B cell (primary cell): ENCODE measurements around the gene FBXO24. TPM values are rescaled to one million over a fixed set of nuclear protein-coding genes. Genes with fewer than 3 reads are reported as not detected.

Source experiments
- ATAC-seq: fragments of 200-7000 bp; cut with Tn5 transposase; one replicate; pipeline ENCODE4 v1.10.0; 2021; ENCODE audit warnings: low read depth, mild to moderate bottlenecking, moderate number of reproducible peaks, moderate library complexity
- CTCF ChIA-PET: fragments of 350-600 bp; sonication (Branson Sonifier 250); formaldehyde crosslinking; loops from one replicate; lab custom pipeline; 2021; ENCODE audit warnings: antibody characterized with exemption, inconsistent platforms; lab: Charles Lee
- POLR2A ChIA-PET: fragments of 350-600 bp; sonication (Branson Sonifier 250); formaldehyde crosslinking; loops from one replicate; lab custom pipeline; 2021; ENCODE audit warnings: antibody characterized with exemption; lab: Charles Lee
- DNase-seq: peaks from one replicate; pipeline ENCODE4 v3.0.0; 2013
- H2AFZ ChIP-seq: 2 replicates; pipeline ENCODE4 v1.6.1; 2012; ENCODE audit warnings: mild to moderate bottlenecking, low read depth, low read length; ENCODE audit not compliant: insufficient read depth, poor library complexity, severe bottlenecking
- H3K27ac ChIP-seq, 2 donors: 1 replicate in 1 of 2; 2 replicates in 1 of 2; pipeline ENCODE4 v1.5.1; 2012 to 2013; ENCODE audit warnings: low read length in 2 of 2, mild to moderate bottlenecking in 2 of 2, moderate library complexity in 1 of 2
- H3K27me3 ChIP-seq, 4 experiments: fragments of 200-600 bp in 1 of 4; sonication (generic) in 1 of 4; replicated peaks in 1 of 4; 1 replicate in 2 of 4; 2 replicates in 2 of 4; pipeline versions ENCODE4 v1.6.1 to v1.7.0; 2013 to 2016; ENCODE audit warnings: low read length in 3 of 4, mild to moderate bottlenecking in 2 of 4, mixed read lengths in 1 of 4, moderate library complexity in 1 of 4; ENCODE audit not compliant: insufficient read depth in 4 of 4, control insufficient read depth in 3 of 4; ENCODE audit errors: control extremely low read depth in 1 of 4
- H3K36me3 ChIP-seq, 2 experiments: replicated peaks in 1 of 2; 1 replicate in 1 of 2; 2 replicates in 1 of 2; pipeline versions ENCODE4 v1.6.1 to v1.7.1; 2013; ENCODE audit warnings: low read length in 1 of 2; ENCODE audit not compliant: insufficient read depth in 2 of 2, control insufficient read depth in 1 of 2; ENCODE audit errors: control extremely low read depth in 1 of 2, extremely low read depth in 1 of 2
- H3K4me1 ChIP-seq, 2 donors: fragments of 200-600 bp in 1 of 2; sonication (generic) in 1 of 2; 1 replicate in 1 of 2; 2 replicates in 1 of 2; pipeline versions ENCODE4 v1.5.1 to v1.6.1; 2013 to 2017; ENCODE audit warnings: low read length in 2 of 2; ENCODE audit not compliant: control insufficient read depth in 2 of 2, insufficient read depth in 2 of 2
- H3K4me2 ChIP-seq: replicated peaks from 2 replicates; pipeline ENCODE3; 2012; ENCODE audit warnings: mild to moderate bottlenecking, low read depth, low read length; ENCODE audit not compliant: poor library complexity, severe bottlenecking
- H3K4me3 ChIP-seq, 5 experiments: fragments of 200-600 bp in 1 of 5; sonication (generic) in 1 of 5; 1 replicate in 3 of 5; 2 replicates in 2 of 5; pipeline versions ENCODE4 v1.5.1 to v1.7.0; 2011 to 2016; ENCODE audit warnings: low read length in 4 of 5, mild to moderate bottlenecking in 4 of 5, low read depth in 2 of 5, control low read depth in 1 of 5, moderate library complexity in 1 of 5; ENCODE audit not compliant: insufficient read depth in 1 of 5; ENCODE audit errors: control extremely low read depth in 1 of 5, extremely low read depth in 1 of 5
- H3K79me2 ChIP-seq: fragments of 200-600 bp; sonication (generic); one replicate; pipeline ENCODE4 v1.6.0; 2016; ENCODE audit warnings: low read length; ENCODE audit not compliant: control insufficient read depth, insufficient read depth
- H3K9ac ChIP-seq: fragments of 200-600 bp; sonication (generic); 2 replicates; pipeline ENCODE4 v1.6.1; 2017; ENCODE audit warnings: mild to moderate bottlenecking, low read length, moderate library complexity
- H3K9me3 ChIP-seq, 3 donors: one replicate each; pipeline versions ENCODE4 v1.6.1 to v1.7.1; 2013; ENCODE audit warnings: low read length in 2 of 3; ENCODE audit not compliant: control insufficient read depth in 2 of 3, insufficient read depth in 1 of 3; ENCODE audit errors: control extremely low read depth in 1 of 3
- H4K20me1 ChIP-seq: 2 replicates; pipeline ENCODE4 v1.6.0; 2012; ENCODE audit warnings: mild to moderate bottlenecking, low read length; ENCODE audit not compliant: insufficient read depth, control insufficient read depth, poor library complexity, severe bottlenecking
- H3K27ac Mint-ChIP-seq: one replicate; pipeline ENCODE4 v1.8.0; 2021; ENCODE audit warnings: mixed read lengths
- H3K27me3 Mint-ChIP-seq: one replicate; pipeline ENCODE4 v1.8.0; 2021; ENCODE audit warnings: mixed read lengths
- H3K4me1 Mint-ChIP-seq: one replicate; pipeline ENCODE4 v1.8.0; 2021; ENCODE audit warnings: mixed read lengths
- H3K4me3 Mint-ChIP-seq: one replicate; pipeline ENCODE4 v1.8.0; 2021; ENCODE audit warnings: mixed read lengths
- H3K9me3 Mint-ChIP-seq: one replicate; pipeline ENCODE4 v1.8.0; 2022; ENCODE audit warnings: mixed read lengths; ENCODE audit not compliant: insufficient read depth
- EZH2 ChIP-seq: IDR thresholded peaks from 2 replicates; pipeline ENCODE4 v1.6.1; 2012; ENCODE audit warnings: borderline replicate concordance, low read depth, mild to moderate bottlenecking, moderate library complexity, low read length; ENCODE audit not compliant: insufficient read depth, poor library complexity, severe bottlenecking
- WGBS: methylation state at CpG from one replicate; pipeline ENCODE4 v1.1.5; 2013; ENCODE audit warnings: missing lambda C conversion rate; ENCODE audit not compliant: insufficient coverage; 5-methylcytosine and 5-hydroxymethylcytosine counted together
- intact Hi-C: fragments of 100-400 bp; cut with micrococcal nuclease; formaldehyde crosslinking; loops from one replicate; pipeline ENCODE4 v1.10.0; 2022
- polyA plus RNA-seq: library from polyadenylated mRNA; depleted of rRNA; stranded (reverse); fragments of >200 nt; gene quantifications from 2 replicates; pipeline ENCODE4 v1.2.3, GENCODE V29; 2012
- total RNA-seq, 2 donors: library from RNA; stranded (reverse); fragments of 120-200 nt in 1 of 2; gene quantifications; 1 replicate in 1 of 2; 2 replicates in 1 of 2; pipeline versions ENCODE4 v1.2.3 to v1.2.4, GENCODE V29; 2013 to 2022
- TF ChIP-seq, protein P1 (sequence below): fragments of 200-600 bp; IDR thresholded peaks from one replicate; pipeline ENCODE4 v1.8.0; 2022; ENCODE audit warnings: antibody characterized with exemption, mild to moderate bottlenecking

Gene FBXO24
- total and polyA plus RNA-seq, 2 donors (not counting 1 experiment from before 2014, with no cell fraction given): 1.2 to 1.6 TPM

DNA sequence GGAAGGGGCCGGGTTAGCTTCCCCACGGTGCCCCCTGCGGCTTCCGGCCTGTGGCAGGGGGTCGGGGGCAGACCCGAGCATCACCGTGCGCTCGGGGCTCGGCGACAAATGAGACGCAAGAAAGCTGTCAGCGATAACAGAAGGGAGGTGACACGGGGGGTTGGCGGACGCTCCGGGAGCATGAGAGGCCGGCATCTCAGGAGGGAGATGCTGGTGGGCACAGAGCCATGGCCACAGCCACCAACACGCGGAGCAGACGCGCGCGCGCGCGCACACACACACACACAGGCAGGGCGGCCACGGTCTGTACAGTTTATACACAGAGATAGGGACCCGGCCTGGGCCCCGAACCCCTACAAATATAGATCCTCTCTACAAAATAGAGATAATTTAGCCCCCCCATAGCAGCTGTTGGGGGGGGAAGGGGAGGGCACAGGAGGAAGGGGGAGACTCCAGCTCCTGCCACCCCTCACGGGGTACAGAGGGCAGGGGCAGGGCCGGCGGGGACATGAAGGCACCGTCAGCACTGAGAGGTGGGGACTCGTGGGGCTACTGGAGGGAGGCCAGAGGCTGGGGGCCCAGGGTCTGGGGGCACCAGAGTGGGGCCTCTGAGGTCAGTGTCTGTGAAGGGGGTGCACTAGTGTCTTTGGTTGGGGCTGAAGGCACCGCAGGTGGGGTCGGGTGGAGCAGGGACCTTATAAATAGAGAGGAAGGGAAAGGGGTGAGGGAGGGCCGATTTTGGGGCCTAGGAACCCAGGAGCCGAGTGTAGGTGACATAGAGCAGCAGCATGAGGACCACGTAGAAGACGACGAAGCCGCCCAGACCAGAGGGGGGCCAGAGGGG lies 11.5 kb upstream of the FBXO24 start:
- Mint-ChIP-seq H3K4me3 (no peak overlapping the region), H3K9me3 (no peaks in the 10 kb centered on the region), H3K27me3 (no peaks in the 10 kb centered on the region), H3K27ac (no peak overlapping the region), H3K4me1 (peaks cover 13% of the 10 kb centered on the region)
- peak; percentile 13 for DNase-seq
- CTCF ChIA-PET: no interaction called here
- Histone ChIP-seq H3K4me3 (no peak overlapping the region), H3K36me3 (peaks cover 0 to 54% of the 10 kb centered on the region in 2 experiments), H3K27ac (no peak overlapping the region), H3K9ac (no peak overlapping the region), H3K4me1 (peaks cover 15 to 22% of the 10 kb centered on the region in 2 donors), H4K20me1 (peaks cover 72% of the 10 kb centered on the region), H3K27me3 (no peaks in the 10 kb centered on the region), H2AFZ (no peak overlapping the region), H3K79me2 (peaks cover 20% of the 10 kb centered on the region), H3K4me2 (no peak overlapping the region), H3K9me3 (no peaks in the 10 kb centered on the region)
- intact Hi-C loops: no loop called here
- no peak for ATAC-seq
- WGBS: 98% methylated on average over 33 of the region's 44 CpGs
- POLR2A ChIA-PET: no interaction called here
- TF ChIP-seq, protein P1, sequence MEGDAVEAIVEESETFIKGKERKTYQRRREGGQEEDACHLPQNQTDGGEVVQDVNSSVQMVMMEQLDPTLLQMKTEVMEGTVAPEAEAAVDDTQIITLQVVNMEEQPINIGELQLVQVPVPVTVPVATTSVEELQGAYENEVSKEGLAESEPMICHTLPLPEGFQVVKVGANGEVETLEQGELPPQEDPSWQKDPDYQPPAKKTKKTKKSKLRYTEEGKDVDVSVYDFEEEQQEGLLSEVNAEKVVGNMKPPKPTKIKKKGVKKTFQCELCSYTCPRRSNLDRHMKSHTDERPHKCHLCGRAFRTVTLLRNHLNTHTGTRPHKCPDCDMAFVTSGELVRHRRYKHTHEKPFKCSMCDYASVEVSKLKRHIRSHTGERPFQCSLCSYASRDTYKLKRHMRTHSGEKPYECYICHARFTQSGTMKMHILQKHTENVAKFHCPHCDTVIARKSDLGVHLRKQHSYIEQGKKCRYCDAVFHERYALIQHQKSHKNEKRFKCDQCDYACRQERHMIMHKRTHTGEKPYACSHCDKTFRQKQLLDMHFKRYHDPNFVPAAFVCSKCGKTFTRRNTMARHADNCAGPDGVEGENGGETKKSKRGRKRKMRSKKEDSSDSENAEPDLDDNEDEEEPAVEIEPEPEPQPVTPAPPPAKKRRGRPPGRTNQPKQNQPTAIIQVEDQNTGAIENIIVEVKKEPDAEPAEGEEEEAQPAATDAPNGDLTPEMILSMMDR: no peak
- TF ChIP-seq EZH2: no peak

DNA sequence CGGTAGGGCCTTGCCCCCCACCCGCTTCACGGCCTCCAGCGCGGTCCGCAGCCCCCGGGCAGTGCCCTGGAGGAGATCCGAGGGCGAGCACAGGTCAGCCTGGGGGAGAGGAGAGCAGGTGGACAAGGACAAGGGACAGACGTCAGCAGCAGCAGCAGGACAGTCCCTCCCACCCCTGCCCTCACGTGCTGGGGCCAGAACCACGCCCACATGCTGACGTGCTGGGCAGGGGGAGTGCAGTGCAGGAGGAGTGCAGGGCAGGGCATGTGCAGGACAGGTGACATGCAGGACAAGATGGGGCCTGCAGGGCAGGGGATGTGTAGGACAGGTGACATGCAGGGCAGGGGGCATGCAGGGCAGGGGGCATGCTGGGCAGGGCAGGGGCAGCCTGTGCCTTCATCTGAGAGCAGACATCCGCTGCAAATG lies 10.9 kb upstream of the FBXO24 start:
- no peak overlapping the region for H3K4me2 ChIP-seq
- Mint-ChIP-seq H3K9me3 (no peaks in the 10 kb centered on the region), H3K27ac (no peak overlapping the region), H3K4me1 (peaks cover 9% of the 10 kb centered on the region), H3K27me3 (no peaks in the 10 kb centered on the region), H3K4me3 (no peak overlapping the region)
- peaks cover 11 to 17% of the 10 kb centered on the region in 2 donors for H3K4me1 ChIP-seq
- H3K36me3 ChIP-seq: peaks cover 0 to 60% of the 10 kb centered on the region in 2 experiments
- H4K20me1 ChIP-seq: peaks cover 79% of the 10 kb centered on the region
- ChIA-PET POLR2A (no interaction called here), CTCF (no interaction called here)
- no peaks in the 10 kb centered on the region for H3K27me3 ChIP-seq
- no peak for ATAC-seq
- intact Hi-C loops: no loop called here
- DNase-seq: no peak
- peaks cover 27% of the 10 kb centered on the region for H3K79me2 ChIP-seq
- TF ChIP-seq, protein P1: no peak
- TF ChIP-seq EZH2: no peak
- H3K4me3 ChIP-seq: no peak overlapping the region
- H2AFZ ChIP-seq: no peak overlapping the region
- 97% methylated on average over 14 of the region's 14 CpGs for WGBS
- no peak overlapping the region for H3K9ac ChIP-seq
- no peaks in the 10 kb centered on the region for H3K9me3 ChIP-seq
- no peak overlapping the region for H3K27ac ChIP-seq
